Adipocyte (in vitro differentiated cells): ENCODE data around the gene LURAP1L.

Experiments
- DNase-seq: peaks from one replicate; pipeline ENCODE4 v3.0.0-alpha.2; 2015; ENCODE audit warnings: low read depth
- H3K27me3 ChIP-seq: replicated peaks from 2 replicates; pipeline ENCODE4 v1.7.0; 2013; ENCODE audit warnings: mild to moderate bottlenecking, low read length, moderate library complexity; ENCODE audit not compliant: control insufficient read depth, insufficient read depth
- H3K36me3 ChIP-seq: 2 replicates; pipeline ENCODE4 v1.7.0; 2013; ENCODE audit warnings: low read length, mild to moderate bottlenecking, moderate library complexity; ENCODE audit not compliant: control insufficient read depth, insufficient read depth, severe bottlenecking
- H3K4me1 ChIP-seq: 2 replicates; pipeline ENCODE4 v1.7.0; 2013; ENCODE audit warnings: mild to moderate bottlenecking, low read length, moderate library complexity; ENCODE audit not compliant: control insufficient read depth, insufficient read depth
- H3K4me3 ChIP-seq: 2 replicates; pipeline ENCODE4 v1.7.0; 2013; ENCODE audit warnings: mild to moderate bottlenecking, low read length, moderate library complexity
- H3K9ac ChIP-seq: 2 replicates; pipeline ENCODE4 v1.7.0; 2013; ENCODE audit warnings: mild to moderate bottlenecking, low read length, moderate library complexity
- H3K9me3 ChIP-seq: 2 replicates; pipeline ENCODE4 v1.7.0; 2013; ENCODE audit warnings: mild to moderate bottlenecking, low read length, moderate library complexity; ENCODE audit not compliant: control insufficient read depth

The LURAP1L gene

GRCh38 chr9:12753931-12754330, 20.9 kb upstream of the LURAP1L start:
- DNase-seq, result no peak
- H3K36me3 ChIP-seq, result no peaks in the 10 kb centered on the region
- no peaks in the 10 kb centered on the region for H3K9me3 ChIP-seq
- H3K4me1 ChIP-seq, result no peaks in the 10 kb centered on the region
- H3K4me3 ChIP-seq, result no peak overlapping the region
- H3K9ac ChIP-seq, result no peak overlapping the region
- no peaks in the 10 kb centered on the region for H3K27me3 ChIP-seq

- Histone ChIP-seq H3K4me3 (peak overlapping the region; percentile 15), H3K4me1 (peaks cover 18% of the 10 kb centered on the region), H3K9me3 (no peaks in the 10 kb centered on the region), H3K27me3 (no peaks in the 10 kb centered on the region), H3K36me3 (no peaks in the 10 kb centered on the region), H3K9ac (peak overlapping the region; percentile 50)
- DNase-seq, result peak; percentile 68
Measured at GRCh38 chr9:12759761-12760160, 15.1 kb upstream of the LURAP1L start.

- Histone ChIP-seq H3K9ac (no peak overlapping the region), H3K4me3 (no peak overlapping the region), H3K36me3 (no peaks in the 10 kb centered on the region), H3K9me3 (no peaks in the 10 kb centered on the region), H3K27me3 (no peaks in the 10 kb centered on the region), H3K4me1 (peaks cover 18% of the 10 kb centered on the region)
- DNase-seq, result no peak
Measured at GRCh38 chr9:12760758-12761157, 14.1 kb upstream of the LURAP1L start.

- no peaks in the 10 kb centered on the region for H3K27me3 ChIP-seq
- H3K4me1 ChIP-seq, result peaks cover 29% of the 10 kb centered on the region
- H3K9me3 ChIP-seq, result no peaks in the 10 kb centered on the region
- no peaks in the 10 kb centered on the region for H3K36me3 ChIP-seq
- no peak overlapping the region for H3K4me3 ChIP-seq
- no peak overlapping the region for H3K9ac ChIP-seq
- DNase-seq, result no peak
Measured at GRCh38 chr9:12764150-12764549, 10.7 kb upstream of the LURAP1L start.

- no peaks in the 10 kb centered on the region for H3K27me3 ChIP-seq
- no peak overlapping the region for H3K4me3 ChIP-seq
- DNase-seq, result no peak
- H3K4me1 ChIP-seq, result peaks cover 18% of the 10 kb centered on the region
- H3K9ac ChIP-seq, result no peak overlapping the region
- no peaks in the 10 kb centered on the region for H3K36me3 ChIP-seq
- H3K9me3 ChIP-seq, result no peaks in the 10 kb centered on the region
Measured at GRCh38 chr9:12765088-12765798, 9.6 kb upstream of the LURAP1L start.

GRCh38 chr9:12766357-12766756, 8.5 kb upstream of the LURAP1L start:
- H3K9me3 ChIP-seq, result no peaks in the 10 kb centered on the region
- peaks cover 11% of the 10 kb centered on the region for H3K4me1 ChIP-seq
- no peak overlapping the region for H3K9ac ChIP-seq
- no peak for DNase-seq
- no peaks in the 10 kb centered on the region for H3K27me3 ChIP-seq
- no peaks in the 10 kb centered on the region for H3K36me3 ChIP-seq
- no peak overlapping the region for H3K4me3 ChIP-seq

GRCh38 chr9:12770261-12770660, 4.6 kb upstream of the LURAP1L start:
- Histone ChIP-seq H3K27me3 (no peaks in the 10 kb centered on the region), H3K36me3 (no peaks in the 10 kb centered on the region), H3K9ac (no peak overlapping the region), H3K4me1 (peaks cover 40% of the 10 kb centered on the region), H3K4me3 (no peak overlapping the region), H3K9me3 (no peaks in the 10 kb centered on the region)
- no peak for DNase-seq

- Histone ChIP-seq H3K4me1 (peaks cover 29% of the 10 kb centered on the region), H3K9ac (no peak overlapping the region), H3K9me3 (no peaks in the 10 kb centered on the region), H3K36me3 (no peaks in the 10 kb centered on the region), H3K27me3 (no peaks in the 10 kb centered on the region), H3K4me3 (no peak overlapping the region)
- DNase-seq, result peak; percentile 44
Measured at GRCh38 chr9:12771891-12772290, 2.9 kb upstream of the LURAP1L start.

GRCh38 chr9:12773562-12773961, 1.3 kb upstream of the LURAP1L start:
- Histone ChIP-seq H3K27me3 (no peaks in the 10 kb centered on the region), H3K36me3 (no peaks in the 10 kb centered on the region), H3K9ac (peak overlapping the region; percentile 98), H3K4me1 (peaks cover 38% of the 10 kb centered on the region), H3K9me3 (no peaks in the 10 kb centered on the region), H3K4me3 (peak overlapping the region; percentile 22)
- DNase-seq, result peak; percentile 88

GRCh38 chr9:12775679-12776512, 1.1 kb downstream of the LURAP1L start:
- H3K4me3 ChIP-seq, result peak overlapping the region; percentile 93
- DNase-seq, result peak; percentile 91

GRCh38 chr9:12776513-12777055, 1.8 kb downstream of the LURAP1L start:
- H3K4me3 ChIP-seq, result peak overlapping the region; percentile 93
- H3K9ac ChIP-seq, result peak overlapping the region; percentile 98
- H3K4me1 ChIP-seq, result peaks cover 48% of the 10 kb centered on the region
- no peaks in the 10 kb centered on the region for H3K36me3 ChIP-seq
- DNase-seq, result peak; percentile 56
- no peaks in the 10 kb centered on the region for H3K27me3 ChIP-seq
- no peaks in the 10 kb centered on the region for H3K9me3 ChIP-seq

More at GRCh38 chr9:12775679-12776512, 1.1 kb downstream of the LURAP1L start:
- Histone ChIP-seq H3K9me3 (no peaks in the 10 kb centered on the region), H3K4me1 (peaks cover 48% of the 10 kb centered on the region), H3K27me3 (no peaks in the 10 kb centered on the region), H3K36me3 (no peaks in the 10 kb centered on the region), H3K9ac (peak overlapping the region; percentile 98)
